GM21528 (cell line): ENCODE measurements around the gene TAF9.
"Not testable (repeated sequence)": the region's sequence is repeated elsewhere in the genome, so short reads cannot be mapped to it uniquely, and the experiment has no call there.

Source experiments
- ATAC-seq: cut with Tn5 transposase; IDR thresholded peaks from one replicate; pipeline ENCODE4 v1.9.1; 2021; ENCODE audit warnings: mild to moderate bottlenecking, moderate library complexity; ENCODE audit not compliant: unreplicated experiment, low FRiP score

TAF9 gene

GRCh38 chr5:69341520-69342161, 27.7 kb downstream of the TAF9 start:
- no peak for ATAC-seq

- no peak for ATAC-seq
These were observed 33.9 kb downstream of the TAF9 start for GRCh38 chr5:69335341-69335935.

GRCh38 chr5:69334793-69335268, 34.5 kb downstream of the TAF9 start:
- no peak for ATAC-seq

- ATAC-seq = not testable (repeated sequence)
These were observed 35.5 kb downstream of the TAF9 start for GRCh38 chr5:69333668-69334315.

- no peak for ATAC-seq
These were observed 37.5 kb downstream of the TAF9 start for GRCh38 chr5:69331528-69332445.

GRCh38 chr5:69329905-69330489, 39.3 kb downstream of the TAF9 start:
- no peak for ATAC-seq

- no peak for ATAC-seq
These were observed 43.0 kb downstream of the TAF9 start for GRCh38 chr5:69326365-69326764.

- no peak for ATAC-seq
These were observed 51.9 kb downstream of the TAF9 start for GRCh38 chr5:69317391-69317790.

GRCh38 chr5:69315972-69316371, 53.3 kb downstream of the TAF9 start:
- no peak for ATAC-seq
